Mesothelial cell of epicardium (in vitro differentiated cells): Measurements from ENCODE around the gene ZBTB32. TPM values are rescaled to one million over a fixed set of nuclear protein-coding genes. Genes with fewer than 3 reads are reported as not detected.
"Not testable (repeated sequence)": the region's sequence is repeated elsewhere in the genome, so short reads cannot be mapped to it uniquely, and the experiment has no call there.

ENCODE experiments used
- DNase-seq, 2 experiments: peaks; one replicate each; pipeline ENCODE4 v3.0.0; 2021; ENCODE audit warnings: low spot score in 2 of 2; ENCODE audit not compliant: unreplicated experiment in 2 of 2
- H3K27ac Mint-ChIP-seq: 2 replicates; pipeline ENCODE4 v1.8.0; 2021; ENCODE audit warnings: mixed read lengths
- H3K27me3 Mint-ChIP-seq: 2 replicates; pipeline ENCODE4 v1.8.0; 2021; ENCODE audit warnings: low read depth, mixed read lengths
- H3K36me3 Mint-ChIP-seq: 2 replicates; pipeline ENCODE4 v1.8.0; 2021; ENCODE audit warnings: mixed read lengths
- H3K4me1 Mint-ChIP-seq: 2 replicates; pipeline ENCODE4 v1.8.0; 2021; ENCODE audit warnings: mixed read lengths
- H3K4me3 Mint-ChIP-seq: 2 replicates; pipeline ENCODE4 v1.8.0; 2021; ENCODE audit warnings: mild to moderate bottlenecking, moderate library complexity, mixed read lengths
- H3K9me3 Mint-ChIP-seq: 2 replicates; pipeline ENCODE4 v1.8.0; 2021; ENCODE audit warnings: mixed read lengths
- total RNA-seq: library from RNA; stranded (reverse); gene quantifications from 3 replicates; pipeline ENCODE4 v1.2.1, GENCODE V29; 2021
- TF ChIP-seq, protein P1 (sequence below): fragments of 200-600 bp; sonication (generic); IDR thresholded peaks from one replicate; pipeline ENCODE4 v1.5.0; 2021; ENCODE audit warnings: antibody characterized with exemption; ENCODE audit not compliant: unreplicated experiment

Gene ZBTB32
- total RNA-seq, 1 donor from 2014 or later: not detected

DNA sequence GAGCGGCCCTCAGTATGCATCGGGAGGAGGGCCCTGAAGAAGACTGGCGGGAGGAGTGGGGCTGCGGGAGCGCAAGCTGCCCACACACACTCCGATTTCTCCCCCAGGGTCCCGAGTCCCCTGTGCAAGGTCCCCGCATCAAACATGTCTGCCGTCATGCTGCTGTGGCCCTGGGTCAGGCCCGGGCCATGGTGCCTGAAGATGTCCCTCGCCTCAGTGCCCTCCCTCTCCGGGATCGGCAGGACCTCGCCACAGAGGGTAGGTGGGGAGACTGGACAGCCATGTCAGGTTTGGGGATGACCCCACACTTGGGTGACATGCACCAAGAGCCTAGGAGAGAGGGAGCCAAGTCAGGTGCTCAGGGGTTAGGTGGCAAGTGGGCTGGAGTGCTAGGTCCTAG lies 18.1 kb downstream of the ZBTB32 start:
- H3K36me3 Mint-ChIP-seq: peaks cover 31% of the 10 kb centered on the region
- no peak for DNase-seq
- H3K4me1 Mint-ChIP-seq: peaks cover 10% of the 10 kb centered on the region
- H3K4me3 Mint-ChIP-seq: no peak overlapping the region
- no peak overlapping the region for H3K27ac Mint-ChIP-seq
- TF ChIP-seq, protein P1, sequence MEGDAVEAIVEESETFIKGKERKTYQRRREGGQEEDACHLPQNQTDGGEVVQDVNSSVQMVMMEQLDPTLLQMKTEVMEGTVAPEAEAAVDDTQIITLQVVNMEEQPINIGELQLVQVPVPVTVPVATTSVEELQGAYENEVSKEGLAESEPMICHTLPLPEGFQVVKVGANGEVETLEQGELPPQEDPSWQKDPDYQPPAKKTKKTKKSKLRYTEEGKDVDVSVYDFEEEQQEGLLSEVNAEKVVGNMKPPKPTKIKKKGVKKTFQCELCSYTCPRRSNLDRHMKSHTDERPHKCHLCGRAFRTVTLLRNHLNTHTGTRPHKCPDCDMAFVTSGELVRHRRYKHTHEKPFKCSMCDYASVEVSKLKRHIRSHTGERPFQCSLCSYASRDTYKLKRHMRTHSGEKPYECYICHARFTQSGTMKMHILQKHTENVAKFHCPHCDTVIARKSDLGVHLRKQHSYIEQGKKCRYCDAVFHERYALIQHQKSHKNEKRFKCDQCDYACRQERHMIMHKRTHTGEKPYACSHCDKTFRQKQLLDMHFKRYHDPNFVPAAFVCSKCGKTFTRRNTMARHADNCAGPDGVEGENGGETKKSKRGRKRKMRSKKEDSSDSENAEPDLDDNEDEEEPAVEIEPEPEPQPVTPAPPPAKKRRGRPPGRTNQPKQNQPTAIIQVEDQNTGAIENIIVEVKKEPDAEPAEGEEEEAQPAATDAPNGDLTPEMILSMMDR: no peak
- H3K27me3 Mint-ChIP-seq: no peaks in the 10 kb centered on the region
- no peaks in the 10 kb centered on the region for H3K9me3 Mint-ChIP-seq

DNA sequence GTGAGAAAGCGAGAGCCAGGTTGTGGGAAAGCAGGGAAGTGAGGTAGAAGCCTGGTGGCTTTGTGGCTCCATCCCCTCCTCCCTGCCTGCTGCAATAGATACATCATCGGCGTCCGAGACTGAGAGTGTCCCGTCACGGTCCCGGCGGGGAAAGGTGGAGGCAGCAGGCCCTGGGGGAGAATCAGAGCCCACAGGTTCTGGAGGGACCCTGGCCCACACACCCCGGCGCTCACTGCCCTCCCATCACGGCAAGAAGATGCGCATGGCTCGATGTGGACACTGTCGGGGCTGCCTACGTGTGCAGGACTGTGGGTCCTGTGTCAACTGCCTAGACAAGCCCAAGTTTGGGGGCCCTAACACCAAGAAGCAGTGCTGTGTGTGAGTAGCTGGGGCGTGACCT lies 18.5 kb downstream of the ZBTB32 start:
- peaks cover 31% of the 10 kb centered on the region for H3K36me3 Mint-ChIP-seq
- TF ChIP-seq, protein P1: no peak
- H3K4me1 Mint-ChIP-seq: peaks cover 10% of the 10 kb centered on the region
- H3K27ac Mint-ChIP-seq: no peak overlapping the region
- DNase-seq: no peak
- no peak overlapping the region for H3K4me3 Mint-ChIP-seq
- no peaks in the 10 kb centered on the region for H3K9me3 Mint-ChIP-seq
- no peaks in the 10 kb centered on the region for H3K27me3 Mint-ChIP-seq

DNA sequence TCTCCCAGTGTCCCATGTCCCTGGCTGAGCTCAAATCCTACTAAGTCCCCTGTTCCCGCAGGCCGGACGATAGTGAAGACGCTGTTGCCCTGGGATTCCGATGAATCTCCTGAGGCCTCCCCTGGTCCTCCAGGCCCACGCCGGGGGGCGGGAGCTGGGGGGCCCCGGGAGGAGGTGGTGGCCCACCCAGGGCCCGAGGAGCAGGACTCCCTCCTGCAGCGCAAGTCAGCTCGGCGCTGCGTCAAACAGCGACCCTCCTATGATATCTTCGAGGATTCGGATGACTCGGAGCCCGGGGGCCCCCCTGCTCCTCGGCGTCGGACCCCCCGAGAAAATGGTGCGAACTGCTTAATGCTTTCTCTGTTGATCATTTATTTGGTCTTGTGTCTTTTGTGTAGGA lies 19.3 kb downstream of the ZBTB32 start:
- no peak overlapping the region for H3K4me3 Mint-ChIP-seq
- no peaks in the 10 kb centered on the region for H3K9me3 Mint-ChIP-seq
- TF ChIP-seq, protein P1: no peak
- H3K27ac Mint-ChIP-seq: no peak overlapping the region
- no peaks in the 10 kb centered on the region for H3K27me3 Mint-ChIP-seq
- peaks cover 38% of the 10 kb centered on the region for H3K36me3 Mint-ChIP-seq
- no peak for DNase-seq
- peaks cover 10% of the 10 kb centered on the region for H3K4me1 Mint-ChIP-seq

DNA sequence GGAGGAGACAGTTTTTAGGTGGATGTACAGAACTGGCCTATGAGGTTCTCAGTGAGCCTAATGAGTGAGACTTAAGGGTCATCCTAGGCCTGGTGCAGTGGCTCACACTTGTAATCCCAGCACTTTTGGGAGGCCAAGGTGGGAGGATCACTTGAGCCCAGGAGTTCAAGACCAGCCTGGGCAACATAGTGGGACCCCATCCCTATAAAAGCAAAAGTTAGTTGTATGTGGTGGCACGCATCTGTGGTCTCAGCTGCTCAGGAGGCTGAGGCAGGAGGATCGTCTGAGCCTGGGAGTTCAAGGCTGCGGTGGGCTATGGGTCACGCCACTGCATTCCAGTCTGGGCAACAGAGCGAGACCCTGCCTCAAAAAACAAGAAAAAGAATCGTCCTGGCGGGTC lies 19.8 kb downstream of the ZBTB32 start:
- H3K9me3 Mint-ChIP-seq, H3K4me3 Mint-ChIP-seq, H3K27me3 Mint-ChIP-seq, H3K4me1 Mint-ChIP-seq, DNase-seq, H3K27ac Mint-ChIP-seq: not testable (repeated sequence)
- H3K36me3 Mint-ChIP-seq: peaks cover 38% of the 10 kb centered on the region

DNA sequence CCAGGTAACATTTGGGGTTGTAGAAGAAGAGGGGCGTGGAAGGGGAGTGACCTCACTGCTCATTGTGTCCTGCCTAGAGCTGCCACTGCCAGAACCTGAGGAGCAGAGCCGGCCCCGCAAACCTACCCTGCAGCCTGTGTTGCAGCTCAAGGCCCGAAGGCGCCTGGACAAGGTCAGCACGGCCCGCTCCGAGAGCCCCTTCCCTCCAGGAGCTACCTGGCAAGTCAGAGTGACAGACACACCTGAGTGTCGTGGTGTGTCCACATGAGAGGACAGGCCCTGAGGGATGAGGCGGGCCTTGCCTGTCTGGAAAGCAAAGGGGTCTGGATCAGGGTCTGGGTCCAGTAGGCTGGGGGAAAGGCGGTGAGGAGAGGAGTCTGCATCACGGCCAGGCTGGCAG lies 20.2 kb downstream of the ZBTB32 start:
- no peak overlapping the region for H3K4me3 Mint-ChIP-seq
- peaks cover 38% of the 10 kb centered on the region for H3K36me3 Mint-ChIP-seq
- no peak for DNase-seq
- H3K4me1 Mint-ChIP-seq: peaks cover 1% of the 10 kb centered on the region
- TF ChIP-seq, protein P1: no peak
- H3K9me3 Mint-ChIP-seq: no peaks in the 10 kb centered on the region
- no peaks in the 10 kb centered on the region for H3K27me3 Mint-ChIP-seq
- H3K27ac Mint-ChIP-seq: no peak overlapping the region

DNA sequence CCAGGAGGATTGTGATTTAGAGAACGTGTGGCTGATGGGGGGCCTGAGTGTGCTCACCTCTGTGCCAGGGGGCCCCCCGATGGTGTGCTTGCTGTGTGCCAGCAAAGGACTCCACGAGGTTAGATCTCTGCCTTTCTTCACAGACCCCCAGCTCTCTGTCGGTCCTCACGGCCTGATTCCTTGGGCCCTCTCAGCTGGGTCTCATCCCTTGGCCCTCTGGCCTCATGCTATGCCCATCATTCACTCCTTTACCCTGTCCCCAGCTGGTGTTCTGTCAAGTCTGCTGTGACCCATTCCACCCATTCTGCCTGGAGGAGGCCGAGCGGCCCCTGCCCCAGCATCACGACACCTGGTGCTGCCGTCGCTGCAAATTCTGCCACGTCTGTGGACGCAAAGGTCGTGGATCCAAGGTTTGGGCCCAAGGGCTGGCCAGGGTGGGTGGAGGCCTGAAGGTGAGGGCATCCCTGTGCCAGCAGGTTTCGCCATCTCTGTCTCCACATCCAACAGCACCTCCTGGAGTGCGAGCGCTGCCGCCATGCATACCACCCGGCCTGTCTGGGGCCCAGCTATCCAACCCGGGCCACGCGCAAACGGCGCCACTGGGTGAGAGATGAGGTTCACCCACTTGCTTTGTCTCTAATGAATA lies 21.0 kb downstream of the ZBTB32 start:
- peaks cover 41% of the 10 kb centered on the region for H3K36me3 Mint-ChIP-seq
- TF ChIP-seq, protein P1: no peak
- no peaks in the 10 kb centered on the region for H3K9me3 Mint-ChIP-seq
- no peak overlapping the region for H3K4me3 Mint-ChIP-seq
- DNase-seq: no peak
- no peak overlapping the region for H3K27ac Mint-ChIP-seq
- H3K4me1 Mint-ChIP-seq: no peaks in the 10 kb centered on the region
- no peaks in the 10 kb centered on the region for H3K27me3 Mint-ChIP-seq
